GM23338 (cell line): ENCODE measurements around the gene RSU1. TPM values are rescaled to one million over a fixed set of nuclear protein-coding genes. Genes with fewer than 3 reads are reported as not detected.

ENCODE experiments used
- ATAC-seq: fragments of 200-7000 bp; cut with Tn5 transposase; 3 replicates; pipeline ENCODE4 v1.9.1; 2020
- DNase-seq: peaks from one replicate; pipeline ENCODE4 v3.0.0-alpha.2; 2015; ENCODE audit warnings: low spot score
- H2AFZ ChIP-seq: fragments of 200-600 bp; sonication (generic); 2 replicates; pipeline ENCODE4 v1.8.0; 2016; ENCODE audit warnings: antibody characterized with exemption, mild to moderate bottlenecking, moderate library complexity
- H3F3A ChIP-seq: fragments of 200-600 bp; sonication (generic); replicated peaks from 2 replicates; pipeline ENCODE4 v1.8.0; 2017; ENCODE audit warnings: antibody characterized with exemption, mixed run types, low read depth
- H3K27ac ChIP-seq: fragments of 200-600 bp; sonication (generic); 2 replicates; pipeline ENCODE4 v1.6.1; 2016; ENCODE audit warnings: low read depth
- H3K27me3 ChIP-seq: fragments of 200-600 bp; sonication (generic); 2 replicates; pipeline ENCODE4 v1.8.0; 2016; ENCODE audit warnings: mild to moderate bottlenecking, mixed run types, moderate library complexity; ENCODE audit not compliant: insufficient read depth
- H3K36me3 ChIP-seq: fragments of 200-600 bp; sonication (generic); 2 replicates; pipeline ENCODE4 v1.8.0; 2016; ENCODE audit warnings: mild to moderate bottlenecking; ENCODE audit not compliant: insufficient read depth
- H3K4me1 ChIP-seq: fragments of 200-600 bp; sonication (generic); 2 replicates; pipeline ENCODE4 v1.8.0; 2016; ENCODE audit warnings: mild to moderate bottlenecking, moderate library complexity; ENCODE audit not compliant: insufficient read depth
- H3K4me2 ChIP-seq: fragments of 200-600 bp; sonication (generic); 2 replicates; pipeline ENCODE4 v1.7.1; 2017; ENCODE audit warnings: mixed run types
- H3K4me3 ChIP-seq: fragments of 200-600 bp; sonication (generic); 2 replicates; pipeline ENCODE4 v1.6.1; 2016; ENCODE audit warnings: mixed run types
- H3K79me2 ChIP-seq: fragments of 200-600 bp; sonication (generic); replicated peaks from 2 replicates; pipeline ENCODE4 v1.8.0; 2017; ENCODE audit warnings: mild to moderate bottlenecking; ENCODE audit not compliant: insufficient read depth
- H3K9me2 ChIP-seq: fragments of 200-600 bp; sonication (generic); 2 replicates; pipeline ENCODE4 v1.8.0; 2017; ENCODE audit not compliant: insufficient read depth
- H4K20me1 ChIP-seq: fragments of 200-600 bp; sonication (generic); replicated peaks from 2 replicates; pipeline ENCODE4 v1.8.0; 2017; ENCODE audit warnings: mild to moderate bottlenecking; ENCODE audit not compliant: insufficient read depth
- H3K27ac Mint-ChIP-seq: 2 replicates; pipeline ENCODE4 v1.8.0; 2020; ENCODE audit warnings: inconsistent platforms, mild to moderate bottlenecking, moderate library complexity, mixed read lengths
- H3K27me3 Mint-ChIP-seq: 3 replicates; pipeline ENCODE4 v1.8.0; 2022; ENCODE audit warnings: low read depth, mild to moderate bottlenecking, moderate library complexity, mixed read lengths, inconsistent platforms; ENCODE audit not compliant: insufficient read depth, poor library complexity
- H3K36me3 Mint-ChIP-seq: 3 replicates; pipeline ENCODE4 v1.8.0; 2021; ENCODE audit warnings: low read depth, mild to moderate bottlenecking, inconsistent platforms, moderate library complexity, mixed read lengths
- H3K4me1 Mint-ChIP-seq: 3 replicates; pipeline ENCODE4 v1.8.0; 2020; ENCODE audit warnings: mild to moderate bottlenecking, inconsistent platforms, mixed read lengths
- H3K4me3 Mint-ChIP-seq: 3 replicates; pipeline ENCODE4 v1.8.0; 2021; ENCODE audit warnings: moderate library complexity, mild to moderate bottlenecking, inconsistent platforms, mixed read lengths
- H3K9me3 Mint-ChIP-seq: 3 replicates; pipeline ENCODE4 v1.8.0; 2020; ENCODE audit warnings: moderate library complexity, mild to moderate bottlenecking, inconsistent platforms, mixed read lengths
- CREB1 ChIP-seq: fragments of 250-450 bp; sonication (Bioruptor Pico); IDR thresholded peaks from 2 replicates; pipeline ENCODE4 v1.5.0; 2020; ENCODE audit warnings: low read depth, mild to moderate bottlenecking, moderate library complexity
- EZH2 ChIP-seq: fragments of 200-600 bp; sonication (generic); IDR thresholded peaks from one replicate; pipeline ENCODE4 v1.8.0; 2017; ENCODE audit warnings: antibody characterized with exemption, mild to moderate bottlenecking, low read depth; ENCODE audit not compliant: unreplicated experiment
- EZH2phosphoT487 ChIP-seq: fragments of 200-600 bp; sonication (generic); IDR thresholded peaks from one replicate; pipeline ENCODE4 v1.8.1; 2018; ENCODE audit warnings: antibody characterized with exemption; ENCODE audit not compliant: unreplicated experiment
- JUNB ChIP-seq: IDR thresholded peaks from one replicate; pipeline ENCODE4 v1.6.1; 2016; ENCODE audit warnings: antibody characterized with exemption; ENCODE audit not compliant: unreplicated experiment
- NANOG ChIP-seq: IDR thresholded peaks from 2 replicates; pipeline ENCODE4 v1.6.1; 2016; ENCODE audit warnings: antibody characterized with exemption, borderline replicate concordance
- POLR2AphosphoS5 ChIP-seq: IDR thresholded peaks from 2 replicates; pipeline ENCODE4 v1.6.1; 2016; ENCODE audit warnings: antibody characterized with exemption, low read depth
- STAT1 ChIP-seq: IDR thresholded peaks from one replicate; pipeline ENCODE4 v1.6.1; 2016; ENCODE audit warnings: antibody characterized with exemption; ENCODE audit not compliant: unreplicated experiment
- ZNF114 ChIP-seq: fragments of 250-450 bp; sonication (Bioruptor Pico); IDR thresholded peaks from 2 replicates; pipeline ENCODE4 v1.5.0; 2020; ENCODE audit warnings: mild to moderate bottlenecking, moderate library complexity
- ZNF331 ChIP-seq: fragments of 250-450 bp; sonication (Bioruptor Pico); IDR thresholded peaks from 2 replicates; pipeline ENCODE4 v1.5.0; 2020; ENCODE audit warnings: low read depth, mild to moderate bottlenecking, moderate library complexity
- polyA plus RNA-seq: library from polyadenylated mRNA; unstranded; fragments of >200 nt; fragmentation: Nextera tagmentation; extraction: Ambion mirVana; gene quantifications from 2 replicates; pipeline ENCODE4 v1.2.1, GENCODE V29; 2016
- total RNA-seq: library from RNA; depleted of rRNA; stranded (reverse); fragments of >200 nt; shearing (Covaris generic); gene quantifications from 2 replicates; pipeline ENCODE4 v1.2.3, GENCODE V29; 2014
- TF ChIP-seq, protein P1 (sequence below): fragments of 250-450 bp; sonication (Bioruptor Pico); IDR thresholded peaks from 2 replicates; pipeline ENCODE4 v1.5.0; 2020; ENCODE audit warnings: mild to moderate bottlenecking, moderate library complexity
- TF ChIP-seq, protein P2 (sequence below), 2 experiments: fragments of 200-600 bp in 1 of 2; sonication (generic) in 1 of 2; conservative IDR thresholded peaks; 2 replicates each; pipeline versions ENCODE4 v1.5.1 to v1.6.1; 2016 to 2017; ENCODE audit warnings: antibody characterized with exemption in 2 of 2, low read depth in 2 of 2, mild to moderate bottlenecking in 2 of 2, moderate library complexity in 1 of 2
- TF ChIP-seq, protein P3 (sequence below): IDR thresholded peaks from 2 replicates; pipeline ENCODE4 v1.6.1; 2016; ENCODE audit warnings: antibody characterized with exemption
- TF ChIP-seq, protein P4 (sequence below): IDR thresholded peaks from one replicate; pipeline ENCODE4 v1.6.1; 2018; ENCODE audit warnings: antibody characterized with exemption; ENCODE audit not compliant: unreplicated experiment

RSU1 gene
- total and polyA plus RNA-seq, 2 experiments from 2014 or later: 62.7 to 96.2 TPM

DNA sequence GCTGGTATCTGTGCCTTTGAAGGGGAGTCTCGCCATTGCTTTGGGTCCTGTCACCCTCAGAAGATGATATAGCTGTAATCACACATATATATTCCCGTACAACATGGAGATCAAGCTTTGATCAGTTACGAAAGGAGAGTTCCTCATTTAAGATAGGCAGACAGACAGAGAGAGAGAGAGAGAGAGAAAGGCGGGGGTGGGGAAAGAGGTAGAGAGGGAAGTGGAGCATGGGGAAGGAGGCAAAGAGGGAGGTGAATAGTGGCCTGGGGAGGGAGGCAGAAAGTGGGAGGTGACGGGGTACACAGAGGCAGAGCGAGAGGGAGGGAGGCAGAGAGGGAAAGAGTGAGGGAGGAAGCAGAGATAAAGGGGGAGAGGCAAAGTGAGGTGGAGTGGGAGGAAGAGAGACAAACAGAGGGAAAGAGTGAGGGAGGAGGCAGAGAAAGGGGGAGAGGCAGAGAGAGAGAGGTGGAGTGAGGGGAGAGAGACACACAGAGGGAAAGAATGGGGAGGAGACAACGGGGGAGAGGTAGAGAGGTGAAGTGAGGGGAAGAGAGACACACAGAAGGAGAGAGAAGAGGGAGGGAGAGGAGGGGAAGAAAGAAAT, 250.9 kb downstream of the RSU1 start:
- Histone ChIP-seq H3F3A (no peaks in the 10 kb centered on the region), H3K79me2 (no peaks in the 10 kb centered on the region), H3K36me3 (no peaks in the 10 kb centered on the region), H3K27me3 (no peaks in the 10 kb centered on the region), H3K27ac (no peak overlapping the region), H3K9me2 (0 out of 2 replicates have a peak, but pooled peaks cover 3% of the 10 kb centered on the region), H3K4me1 (peaks cover 6% of the 10 kb centered on the region; the same call in 1 of the 2 replicates), H4K20me1 (no peaks in the 10 kb centered on the region), H3K4me3 (0 out of 2 replicates have a peak overlapping the region, but pooled peaks have one; percentile 13), H3K4me2 (0 out of 2 replicates have a peak overlapping the region, but pooled peaks have one; percentile 26), H2AFZ (peak overlapping the region; percentile 93)
- TF ChIP-seq EZH2phosphoT487 (no peak), ZNF114 (CRISPR knock-in tag) (no peak), CREB1 (CRISPR knock-in tag) (no peak), NANOG (no peak), STAT1 (no peak), ZNF331 (CRISPR knock-in tag) (no peak), POLR2AphosphoS5 (no peak), EZH2 (no peak), JUNB (no peak)
- TF ChIP-seq, protein P1, sequence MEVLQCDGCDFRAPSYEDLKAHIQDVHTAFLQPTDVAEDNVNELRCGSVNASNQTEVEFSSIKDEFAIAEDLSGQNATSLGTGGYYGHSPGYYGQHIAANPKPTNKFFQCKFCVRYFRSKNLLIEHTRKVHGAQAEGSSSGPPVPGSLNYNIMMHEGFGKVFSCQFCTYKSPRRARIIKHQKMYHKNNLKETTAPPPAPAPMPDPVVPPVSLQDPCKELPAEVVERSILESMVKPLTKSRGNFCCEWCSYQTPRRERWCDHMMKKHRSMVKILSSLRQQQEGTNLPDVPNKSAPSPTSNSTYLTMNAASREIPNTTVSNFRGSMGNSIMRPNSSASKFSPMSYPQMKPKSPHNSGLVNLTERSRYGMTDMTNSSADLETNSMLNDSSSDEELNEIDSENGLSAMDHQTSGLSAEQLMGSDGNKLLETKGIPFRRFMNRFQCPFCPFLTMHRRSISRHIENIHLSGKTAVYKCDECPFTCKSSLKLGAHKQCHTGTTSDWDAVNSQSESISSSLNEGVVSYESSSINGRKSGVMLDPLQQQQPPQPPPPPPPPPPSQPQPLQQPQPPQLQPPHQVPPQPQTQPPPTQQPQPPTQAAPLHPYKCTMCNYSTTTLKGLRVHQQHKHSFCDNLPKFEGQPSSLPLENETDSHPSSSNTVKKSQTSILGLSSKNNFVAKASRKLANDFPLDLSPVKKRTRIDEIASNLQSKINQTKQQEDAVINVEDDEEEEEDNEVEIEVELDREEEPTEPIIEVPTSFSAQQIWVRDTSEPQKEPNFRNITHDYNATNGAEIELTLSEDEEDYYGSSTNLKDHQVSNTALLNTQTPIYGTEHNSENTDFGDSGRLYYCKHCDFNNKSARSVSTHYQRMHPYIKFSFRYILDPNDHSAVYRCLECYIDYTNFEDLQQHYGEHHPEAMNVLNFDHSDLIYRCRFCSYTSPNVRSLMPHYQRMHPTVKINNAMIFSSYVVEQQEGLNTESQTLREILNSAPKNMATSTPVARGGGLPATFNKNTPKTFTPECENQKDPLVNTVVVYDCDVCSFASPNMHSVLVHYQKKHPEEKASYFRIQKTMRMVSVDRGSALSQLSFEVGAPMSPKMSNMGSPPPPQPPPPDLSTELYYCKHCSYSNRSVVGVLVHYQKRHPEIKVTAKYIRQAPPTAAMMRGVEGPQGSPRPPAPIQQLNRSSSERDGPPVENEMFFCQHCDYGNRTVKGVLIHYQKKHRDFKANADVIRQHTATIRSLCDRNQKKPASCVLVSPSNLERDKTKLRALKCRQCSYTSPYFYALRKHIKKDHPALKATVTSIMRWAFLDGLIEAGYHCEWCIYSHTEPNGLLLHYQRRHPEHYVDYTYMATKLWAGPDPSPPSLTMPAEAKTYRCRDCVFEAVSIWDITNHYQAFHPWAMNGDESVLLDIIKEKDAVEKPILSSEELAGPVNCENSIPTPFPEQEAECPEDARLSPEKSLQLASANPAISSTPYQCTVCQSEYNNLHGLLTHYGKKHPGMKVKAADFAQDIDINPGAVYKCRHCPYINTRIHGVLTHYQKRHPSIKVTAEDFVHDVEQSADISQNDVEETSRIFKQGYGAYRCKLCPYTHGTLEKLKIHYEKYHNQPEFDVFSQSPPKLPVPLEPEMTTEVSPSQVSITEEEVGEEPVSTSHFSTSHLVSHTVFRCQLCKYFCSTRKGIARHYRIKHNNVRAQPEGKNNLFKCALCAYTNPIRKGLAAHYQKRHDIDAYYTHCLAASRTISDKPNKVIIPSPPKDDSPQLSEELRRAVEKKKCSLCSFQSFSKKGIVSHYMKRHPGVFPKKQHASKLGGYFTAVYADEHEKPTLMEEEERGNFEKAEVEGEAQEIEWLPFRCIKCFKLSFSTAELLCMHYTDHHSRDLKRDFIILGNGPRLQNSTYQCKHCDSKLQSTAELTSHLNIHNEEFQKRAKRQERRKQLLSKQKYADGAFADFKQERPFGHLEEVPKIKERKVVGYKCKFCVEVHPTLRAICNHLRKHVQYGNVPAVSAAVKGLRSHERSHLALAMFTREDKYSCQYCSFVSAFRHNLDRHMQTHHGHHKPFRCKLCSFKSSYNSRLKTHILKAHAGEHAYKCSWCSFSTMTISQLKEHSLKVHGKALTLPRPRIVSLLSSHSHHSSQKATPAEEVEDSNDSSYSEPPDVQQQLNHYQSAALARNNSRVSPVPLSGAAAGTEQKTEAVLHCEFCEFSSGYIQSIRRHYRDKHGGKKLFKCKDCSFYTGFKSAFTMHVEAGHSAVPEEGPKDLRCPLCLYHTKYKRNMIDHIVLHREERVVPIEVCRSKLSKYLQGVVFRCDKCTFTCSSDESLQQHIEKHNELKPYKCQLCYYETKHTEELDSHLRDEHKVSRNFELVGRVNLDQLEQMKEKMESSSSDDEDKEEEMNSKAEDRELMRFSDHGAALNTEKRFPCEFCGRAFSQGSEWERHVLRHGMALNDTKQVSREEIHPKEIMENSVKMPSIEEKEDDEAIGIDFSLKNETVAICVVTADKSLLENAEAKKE: no peak
- TF ChIP-seq, protein P2, sequence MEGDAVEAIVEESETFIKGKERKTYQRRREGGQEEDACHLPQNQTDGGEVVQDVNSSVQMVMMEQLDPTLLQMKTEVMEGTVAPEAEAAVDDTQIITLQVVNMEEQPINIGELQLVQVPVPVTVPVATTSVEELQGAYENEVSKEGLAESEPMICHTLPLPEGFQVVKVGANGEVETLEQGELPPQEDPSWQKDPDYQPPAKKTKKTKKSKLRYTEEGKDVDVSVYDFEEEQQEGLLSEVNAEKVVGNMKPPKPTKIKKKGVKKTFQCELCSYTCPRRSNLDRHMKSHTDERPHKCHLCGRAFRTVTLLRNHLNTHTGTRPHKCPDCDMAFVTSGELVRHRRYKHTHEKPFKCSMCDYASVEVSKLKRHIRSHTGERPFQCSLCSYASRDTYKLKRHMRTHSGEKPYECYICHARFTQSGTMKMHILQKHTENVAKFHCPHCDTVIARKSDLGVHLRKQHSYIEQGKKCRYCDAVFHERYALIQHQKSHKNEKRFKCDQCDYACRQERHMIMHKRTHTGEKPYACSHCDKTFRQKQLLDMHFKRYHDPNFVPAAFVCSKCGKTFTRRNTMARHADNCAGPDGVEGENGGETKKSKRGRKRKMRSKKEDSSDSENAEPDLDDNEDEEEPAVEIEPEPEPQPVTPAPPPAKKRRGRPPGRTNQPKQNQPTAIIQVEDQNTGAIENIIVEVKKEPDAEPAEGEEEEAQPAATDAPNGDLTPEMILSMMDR (conservative IDR thresholded peaks at IDR 0.05; ENCODE audit: low read depth in 2 of 2): no peak
- TF ChIP-seq, protein P3, sequence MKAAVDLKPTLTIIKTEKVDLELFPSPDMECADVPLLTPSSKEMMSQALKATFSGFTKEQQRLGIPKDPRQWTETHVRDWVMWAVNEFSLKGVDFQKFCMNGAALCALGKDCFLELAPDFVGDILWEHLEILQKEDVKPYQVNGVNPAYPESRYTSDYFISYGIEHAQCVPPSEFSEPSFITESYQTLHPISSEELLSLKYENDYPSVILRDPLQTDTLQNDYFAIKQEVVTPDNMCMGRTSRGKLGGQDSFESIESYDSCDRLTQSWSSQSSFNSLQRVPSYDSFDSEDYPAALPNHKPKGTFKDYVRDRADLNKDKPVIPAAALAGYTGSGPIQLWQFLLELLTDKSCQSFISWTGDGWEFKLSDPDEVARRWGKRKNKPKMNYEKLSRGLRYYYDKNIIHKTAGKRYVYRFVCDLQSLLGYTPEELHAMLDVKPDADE: no peak
- TF ChIP-seq, protein P4, sequence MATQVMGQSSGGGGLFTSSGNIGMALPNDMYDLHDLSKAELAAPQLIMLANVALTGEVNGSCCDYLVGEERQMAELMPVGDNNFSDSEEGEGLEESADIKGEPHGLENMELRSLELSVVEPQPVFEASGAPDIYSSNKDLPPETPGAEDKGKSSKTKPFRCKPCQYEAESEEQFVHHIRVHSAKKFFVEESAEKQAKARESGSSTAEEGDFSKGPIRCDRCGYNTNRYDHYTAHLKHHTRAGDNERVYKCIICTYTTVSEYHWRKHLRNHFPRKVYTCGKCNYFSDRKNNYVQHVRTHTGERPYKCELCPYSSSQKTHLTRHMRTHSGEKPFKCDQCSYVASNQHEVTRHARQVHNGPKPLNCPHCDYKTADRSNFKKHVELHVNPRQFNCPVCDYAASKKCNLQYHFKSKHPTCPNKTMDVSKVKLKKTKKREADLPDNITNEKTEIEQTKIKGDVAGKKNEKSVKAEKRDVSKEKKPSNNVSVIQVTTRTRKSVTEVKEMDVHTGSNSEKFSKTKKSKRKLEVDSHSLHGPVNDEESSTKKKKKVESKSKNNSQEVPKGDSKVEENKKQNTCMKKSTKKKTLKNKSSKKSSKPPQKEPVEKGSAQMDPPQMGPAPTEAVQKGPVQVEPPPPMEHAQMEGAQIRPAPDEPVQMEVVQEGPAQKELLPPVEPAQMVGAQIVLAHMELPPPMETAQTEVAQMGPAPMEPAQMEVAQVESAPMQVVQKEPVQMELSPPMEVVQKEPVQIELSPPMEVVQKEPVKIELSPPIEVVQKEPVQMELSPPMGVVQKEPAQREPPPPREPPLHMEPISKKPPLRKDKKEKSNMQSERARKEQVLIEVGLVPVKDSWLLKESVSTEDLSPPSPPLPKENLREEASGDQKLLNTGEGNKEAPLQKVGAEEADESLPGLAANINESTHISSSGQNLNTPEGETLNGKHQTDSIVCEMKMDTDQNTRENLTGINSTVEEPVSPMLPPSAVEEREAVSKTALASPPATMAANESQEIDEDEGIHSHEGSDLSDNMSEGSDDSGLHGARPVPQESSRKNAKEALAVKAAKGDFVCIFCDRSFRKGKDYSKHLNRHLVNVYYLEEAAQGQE: no peak
- H3K27ac Mint-ChIP-seq: no peak overlapping the region
- peaks cover 8% of the 10 kb centered on the region for H3K4me1 Mint-ChIP-seq
- H3K9me3 Mint-ChIP-seq: 0 out of 3 replicates have a peak, but pooled peaks cover 2% of the 10 kb centered on the region
- H3K4me3 Mint-ChIP-seq: no peak overlapping the region
- ATAC-seq: peak; percentile 61
- H3K27me3 Mint-ChIP-seq: peaks cover 4% of the 10 kb centered on the region
- peak; percentile 9 for DNase-seq
- H3K36me3 Mint-ChIP-seq: no peaks in the 10 kb centered on the region
